HL-60 (cell line): ENCODE results near the gene COPG2.

ENCODE experiments used
- DNase-seq, 2 experiments: peaks; one replicate each; pipeline ENCODE4 v3.0.0-alpha.2; 2010 to 2020; ENCODE audit warnings: low read depth in 1 of 2, low spot score in 1 of 2
- H3K27ac ChIP-seq: fragments of 250-450 bp; sonication (Bioruptor Pico); replicated peaks from 2 replicates; pipeline ENCODE4 v1.5.1; 2020; ENCODE audit warnings: mild to moderate bottlenecking, moderate library complexity
- H3K27me3 ChIP-seq: fragments of 250-450 bp; sonication (Bioruptor Pico); 2 replicates; pipeline ENCODE4 v1.5.1; 2021; ENCODE audit warnings: mild to moderate bottlenecking, moderate library complexity; ENCODE audit not compliant: insufficient read depth, poor library complexity, severe bottlenecking
- H3K4me3 ChIP-seq: replicated peaks from 2 replicates; pipeline ENCODE4 v1.5.1; 2011; ENCODE audit warnings: mild to moderate bottlenecking, control low read depth, low read length; ENCODE audit not compliant: insufficient read depth
- CTCF ChIP-seq: IDR thresholded peaks from one replicate; pipeline ENCODE4 v1.5.1; 2011; ENCODE audit warnings: low read length, control low read depth, inconsistent platforms; ENCODE audit not compliant: insufficient read depth
- GABPA ChIP-seq: IDR thresholded peaks from 2 replicates; pipeline ENCODE4 v1.6.1; 2012; ENCODE audit warnings: low read depth
- POLR2AphosphoS5 ChIP-seq: IDR thresholded peaks from 2 replicates; pipeline ENCODE4 v1.6.1; 2012; ENCODE audit warnings: low read depth
- SPI1 ChIP-seq: IDR thresholded peaks from 2 replicates; pipeline ENCODE4 v1.6.1; 2012; ENCODE audit warnings: low read depth, mild to moderate bottlenecking, borderline replicate concordance
- TF ChIP-seq, protein P1 (sequence below): IDR thresholded peaks from 2 replicates; pipeline ENCODE4 v1.6.1; 2012; ENCODE audit warnings: low read depth; ENCODE audit not compliant: insufficient replicate concordance

The COPG2 gene

GRCh38 chr7:130673066-130673465, 4.5 kb upstream of the COPG2 start:
- no peaks in the 10 kb centered on the region for H3K27me3 ChIP-seq
- H3K27ac ChIP-seq: no peak overlapping the region
- TF ChIP-seq CTCF (no peak), SPI1 (no peak), POLR2AphosphoS5 (no peak), GABPA (no peak)
- TF ChIP-seq, protein P1, sequence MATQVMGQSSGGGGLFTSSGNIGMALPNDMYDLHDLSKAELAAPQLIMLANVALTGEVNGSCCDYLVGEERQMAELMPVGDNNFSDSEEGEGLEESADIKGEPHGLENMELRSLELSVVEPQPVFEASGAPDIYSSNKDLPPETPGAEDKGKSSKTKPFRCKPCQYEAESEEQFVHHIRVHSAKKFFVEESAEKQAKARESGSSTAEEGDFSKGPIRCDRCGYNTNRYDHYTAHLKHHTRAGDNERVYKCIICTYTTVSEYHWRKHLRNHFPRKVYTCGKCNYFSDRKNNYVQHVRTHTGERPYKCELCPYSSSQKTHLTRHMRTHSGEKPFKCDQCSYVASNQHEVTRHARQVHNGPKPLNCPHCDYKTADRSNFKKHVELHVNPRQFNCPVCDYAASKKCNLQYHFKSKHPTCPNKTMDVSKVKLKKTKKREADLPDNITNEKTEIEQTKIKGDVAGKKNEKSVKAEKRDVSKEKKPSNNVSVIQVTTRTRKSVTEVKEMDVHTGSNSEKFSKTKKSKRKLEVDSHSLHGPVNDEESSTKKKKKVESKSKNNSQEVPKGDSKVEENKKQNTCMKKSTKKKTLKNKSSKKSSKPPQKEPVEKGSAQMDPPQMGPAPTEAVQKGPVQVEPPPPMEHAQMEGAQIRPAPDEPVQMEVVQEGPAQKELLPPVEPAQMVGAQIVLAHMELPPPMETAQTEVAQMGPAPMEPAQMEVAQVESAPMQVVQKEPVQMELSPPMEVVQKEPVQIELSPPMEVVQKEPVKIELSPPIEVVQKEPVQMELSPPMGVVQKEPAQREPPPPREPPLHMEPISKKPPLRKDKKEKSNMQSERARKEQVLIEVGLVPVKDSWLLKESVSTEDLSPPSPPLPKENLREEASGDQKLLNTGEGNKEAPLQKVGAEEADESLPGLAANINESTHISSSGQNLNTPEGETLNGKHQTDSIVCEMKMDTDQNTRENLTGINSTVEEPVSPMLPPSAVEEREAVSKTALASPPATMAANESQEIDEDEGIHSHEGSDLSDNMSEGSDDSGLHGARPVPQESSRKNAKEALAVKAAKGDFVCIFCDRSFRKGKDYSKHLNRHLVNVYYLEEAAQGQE: no peak
- DNase-seq: no peak
- no peak overlapping the region for H3K4me3 ChIP-seq

DNA sequence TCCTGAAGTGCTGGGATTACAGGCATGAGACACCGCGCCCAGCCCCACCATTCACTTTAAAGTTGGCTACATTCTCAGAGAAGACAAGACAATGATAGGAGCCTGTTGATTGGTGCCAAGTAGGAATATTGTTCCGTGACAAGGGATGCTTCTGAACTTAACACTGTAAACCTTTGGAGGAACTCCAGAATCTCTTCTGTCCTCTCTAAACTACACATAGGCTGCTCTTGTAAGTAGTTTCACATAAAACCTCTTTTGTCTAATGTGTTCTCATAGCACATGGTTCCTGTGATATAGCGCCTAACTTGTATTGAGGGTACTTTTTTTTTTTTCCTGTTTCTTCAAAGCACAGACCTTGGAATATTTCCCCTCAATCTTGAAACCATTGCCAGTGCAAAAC, 3.6 kb upstream of the COPG2 start:
- TF ChIP-seq GABPA (no peak), SPI1 (no peak), CTCF (no peak), POLR2AphosphoS5 (no peak)
- TF ChIP-seq, protein P1: no peak
- no peak for DNase-seq
- Histone ChIP-seq H3K27ac (no peak overlapping the region), H3K27me3 (no peaks in the 10 kb centered on the region), H3K4me3 (no peak overlapping the region)

DNA sequence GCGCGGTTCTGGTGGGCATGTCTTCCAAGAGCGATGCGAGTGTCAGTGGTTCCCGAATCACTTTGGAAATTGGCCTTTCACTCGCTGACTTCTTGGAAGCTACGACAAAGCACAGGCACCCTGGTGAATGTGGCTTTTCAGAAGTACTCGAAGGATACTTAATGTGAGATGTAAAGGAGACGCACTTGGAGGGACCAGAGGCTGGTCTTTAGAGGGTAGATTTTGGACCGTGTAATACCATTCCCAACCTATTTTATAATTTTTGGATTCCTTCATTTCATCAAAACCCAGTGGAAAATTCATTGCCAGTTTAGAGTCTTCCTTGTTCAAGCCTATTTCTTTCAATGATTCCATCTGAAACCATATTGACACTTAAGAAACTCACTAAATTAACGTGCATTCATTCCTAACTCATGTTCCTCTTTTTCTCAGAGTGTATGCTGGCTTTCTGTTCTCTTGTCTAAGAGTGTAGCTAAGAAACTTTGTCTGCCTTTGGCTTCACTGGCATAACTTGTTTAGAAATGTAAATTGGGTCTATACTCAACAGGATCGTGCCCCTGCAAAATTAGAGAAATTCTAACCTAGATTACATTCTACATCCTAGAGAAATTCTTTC, 645 bp upstream of the COPG2 start:
- Histone ChIP-seq H3K4me3 (peak overlapping the region; percentile 89), H3K27ac (peak overlapping the region; percentile 70), H3K27me3 (no peaks in the 10 kb centered on the region)
- DNase-seq: peak in 1 of 2 experiments; percentile 28
- TF ChIP-seq POLR2AphosphoS5: no peak
- TF ChIP-seq SPI1: peak; percentile 52; the same call in 1 of the 2 replicates

DNA sequence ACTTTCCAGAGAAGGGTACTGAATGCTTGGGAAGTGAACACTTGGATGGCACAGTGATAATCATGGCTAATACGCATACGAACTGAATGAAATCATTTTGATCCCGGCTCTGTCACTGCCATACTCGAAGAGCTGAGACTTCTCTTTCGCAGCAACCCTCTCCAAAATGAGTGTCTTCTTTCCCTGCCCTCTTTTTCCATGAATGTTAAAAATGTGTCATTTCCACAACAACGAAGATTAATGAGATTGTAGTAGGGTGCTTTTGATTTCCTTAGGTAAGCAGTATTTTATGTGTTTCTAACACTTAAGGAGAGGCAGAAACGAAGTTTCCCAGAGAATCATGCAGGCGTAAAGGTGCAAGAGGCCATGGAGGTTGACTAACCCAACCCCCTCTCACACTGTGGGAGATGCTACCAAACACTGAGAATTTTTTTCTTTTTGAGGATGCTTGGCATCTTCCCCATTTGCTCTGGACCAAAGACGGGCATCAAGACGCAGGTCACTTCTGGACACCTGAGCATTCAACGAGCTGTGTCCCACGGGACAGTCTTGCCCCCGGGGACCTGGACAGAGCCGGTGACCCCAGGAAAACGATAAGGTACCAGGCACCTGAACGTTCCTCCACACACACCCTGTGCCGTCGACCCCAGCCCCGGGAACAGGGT, 823 bp downstream of the COPG2 start:
- H3K4me3 ChIP-seq: peak overlapping the region; percentile 89
- TF ChIP-seq CTCF (no peak), POLR2AphosphoS5 (no peak), GABPA (no peak), SPI1 (no peak)
- TF ChIP-seq, protein P1: no peak
- H3K27ac ChIP-seq: peak overlapping the region; percentile 36; the same call in 1 of the 2 replicates
- no peaks in the 10 kb centered on the region for H3K27me3 ChIP-seq
- DNase-seq: peak in 1 of 2 experiments; percentile 1
